Skin of body (tissue), 2 donors: ENCODE measurements around the gene GPR18. TPM values are rescaled to one million over a fixed set of nuclear protein-coding genes. Genes with fewer than 3 reads are reported as not detected.

Source experiments
- DNase-seq: peaks from one replicate; lab custom pipeline; 2025; lab: John Stamatoyannopoulos, UW
- total RNA-seq: library from RNA; depleted of rRNA; stranded (reverse); fragments of >200 nt; gene quantifications from one replicate; pipeline ENCODE4 v1.2.3, GENCODE V29; 2014

Gene GPR18
- total RNA-seq, 1 donor from 2014 or later, result 0.20 TPM

GRCh38 chr13:99290894-99291293 lies 32.7 kb upstream of the GPR18 start:
- DNase-seq, result no peak

- DNase-seq, result no peak
These were observed 31.6 kb upstream of the GPR18 start for GRCh38 chr13:99289674-99290337.

GRCh38 chr13:99289271-99289670 lies 31.1 kb upstream of the GPR18 start:
- no peak for DNase-seq

GRCh38 chr13:99288089-99288488 lies 29.9 kb upstream of the GPR18 start:
- DNase-seq, result no peak

GRCh38 chr13:99287551-99287950 lies 29.4 kb upstream of the GPR18 start:
- peak; percentile 28 for DNase-seq

GRCh38 chr13:99285432-99286182 lies 27.4 kb upstream of the GPR18 start:
- DNase-seq, result no peak

GRCh38 chr13:99282264-99283231 lies 24.4 kb upstream of the GPR18 start:
- DNase-seq, result peak; percentile 49

- DNase-seq, result peak; percentile 16
These were observed 23.7 kb upstream of the GPR18 start for GRCh38 chr13:99281811-99282263.

GRCh38 chr13:99280166-99280565 lies 22.0 kb upstream of the GPR18 start:
- DNase-seq, result peak; percentile 77

- no peak for DNase-seq
These were observed 21.5 kb upstream of the GPR18 start for GRCh38 chr13:99279637-99280036.

- DNase-seq, result no peak
These were observed 20.7 kb upstream of the GPR18 start for GRCh38 chr13:99278843-99279242.

GRCh38 chr13:99278200-99278599 lies 20.0 kb upstream of the GPR18 start:
- DNase-seq, result no peak

- DNase-seq, result no peak
These were observed 19.4 kb upstream of the GPR18 start for GRCh38 chr13:99277629-99278028.

GRCh38 chr13:99276706-99277105 lies 18.5 kb upstream of the GPR18 start:
- DNase-seq, result no peak

- no peak for DNase-seq
These were observed 16.9 kb upstream of the GPR18 start for GRCh38 chr13:99275093-99275469.

- no peak for DNase-seq
These were observed 14.9 kb upstream of the GPR18 start for GRCh38 chr13:99273128-99273527.

- DNase-seq, result no peak
These were observed 14.3 kb upstream of the GPR18 start for GRCh38 chr13:99272481-99272880.

GRCh38 chr13:99271249-99271648 lies 13.1 kb upstream of the GPR18 start:
- DNase-seq, result no peak

GRCh38 chr13:99270518-99270917 lies 12.3 kb upstream of the GPR18 start:
- no peak for DNase-seq

- peak; percentile 37 for DNase-seq
These were observed 11.6 kb upstream of the GPR18 start for GRCh38 chr13:99269627-99270241.

- no peak for DNase-seq
These were observed 10.6 kb upstream of the GPR18 start for GRCh38 chr13:99268822-99269221.
